HEK293T (cell line): ENCODE results near the gene ACVR1B.

ENCODE experiments used
- BHLHE40 ChIP-seq: fragments of 450-650 bp; IDR thresholded peaks from 2 replicates; pipeline ENCODE4 v1.6.1; 2016; ENCODE audit warnings: mild to moderate bottlenecking, moderate library complexity, borderline replicate concordance
- ELF4 ChIP-seq: fragments of 450-650 bp; IDR thresholded peaks from 2 replicates; pipeline ENCODE4 v1.6.1; 2017; ENCODE audit warnings: antibody characterized with exemption
- FOXK2 ChIP-seq: fragments of 450-650 bp; IDR thresholded peaks from 2 replicates; pipeline ENCODE4 v1.6.1; 2016; ENCODE audit warnings: mild to moderate bottlenecking
- L3MBTL2 ChIP-seq: fragments of 450-650 bp; conservative IDR thresholded peaks from 2 replicates; pipeline ENCODE4 v1.6.1; 2016; ENCODE audit warnings: mild to moderate bottlenecking
- SP1 ChIP-seq: fragments of 450-650 bp; IDR thresholded peaks from 2 replicates; pipeline ENCODE4 v1.6.1; 2017

- TF ChIP-seq ELF4 (no peak), FOXK2 (no peak), SP1 (no peak), BHLHE40 (no peak), L3MBTL2 (no peak)
Observed at GRCh38 chr12:51922146-51922545, 29.4 kb upstream of the ACVR1B start.
